H1 (cell line): ENCODE measurements around the gene RPGRIP1. TPM values are rescaled to one million over a fixed set of nuclear protein-coding genes. Genes with fewer than 3 reads are reported as not detected.

Source experiments
- CTCF ChIA-PET: fragments of 300-600 bp; sonication (Branson Sonifier 250); formaldehyde crosslinking; loops from one replicate; lab custom pipeline; 2021; ENCODE audit not compliant: partially characterized antibody; lab: Charles Lee
- POLR2A ChIA-PET: fragments of 300-600 bp; sonication (Branson Sonifier 250); formaldehyde crosslinking; loops from one replicate; lab custom pipeline; 2021; ENCODE audit warnings: inconsistent platforms; ENCODE audit not compliant: partially characterized antibody; lab: Charles Lee
- DNase-seq, 2 experiments: peaks; one replicate each; pipeline versions ENCODE4 v3.0.0 to v3.0.0-alpha.2; 2010 to 2022; ENCODE audit warnings: low spot score in 2 of 2, low read depth in 1 of 2, mixed read lengths in 1 of 2
- FAIRE-seq: peaks from 2 replicates; lab custom pipeline; 2011; peaks lifted over from hg19 to GRCh38; lab: Jason Lieb, UNC
- H2AFZ ChIP-seq: 2 replicates; pipeline ENCODE4 v1.8.1; 2012; ENCODE audit warnings: low read length, inconsistent platforms
- H2AK5ac ChIP-seq: 2 replicates; pipeline ENCODE4 v1.6.1; 2013; ENCODE audit warnings: low read depth, low read length
- H2BK120ac ChIP-seq: replicated peaks from 2 replicates; pipeline ENCODE3; 2013; ENCODE audit warnings: low read depth, low read length, inconsistent platforms
- H2BK12ac ChIP-seq: 2 replicates; pipeline ENCODE4 v1.6.1; 2013; ENCODE audit warnings: low read depth, low read length
- H2BK15ac ChIP-seq: 2 replicates; pipeline ENCODE4 v1.6.1; 2013; ENCODE audit warnings: low read length
- H2BK20ac ChIP-seq: 2 replicates; pipeline ENCODE4 v1.6.1; 2013; ENCODE audit warnings: low read length
- H2BK5ac ChIP-seq: 2 replicates; pipeline ENCODE4 v1.6.1; 2013; ENCODE audit warnings: low read depth, low read length
- H3K14ac ChIP-seq: 2 replicates; pipeline ENCODE4 v1.6.1; 2013; ENCODE audit warnings: inconsistent platforms; ENCODE audit not compliant: insufficient read length
- H3K18ac ChIP-seq: 2 replicates; pipeline ENCODE4 v1.6.1; 2013; ENCODE audit warnings: low read length; ENCODE audit errors: extremely low read depth
- H3K23ac ChIP-seq: 2 replicates; pipeline ENCODE4 v1.6.1; 2013; ENCODE audit warnings: inconsistent platforms; ENCODE audit not compliant: insufficient read length
- H3K23me2 ChIP-seq: 2 replicates; pipeline ENCODE4 v1.6.1; 2013; ENCODE audit warnings: low read depth, low read length
- H3K27ac ChIP-seq: 2 replicates; pipeline ENCODE4 v1.6.1; 2011; ENCODE audit warnings: low read depth, low read length, inconsistent platforms
- H3K27me3 ChIP-seq, 4 experiments: replicated peaks in 1 of 4; 1 replicate in 1 of 4; 2 replicates in 3 of 4; pipeline versions ENCODE4 v1.6.1 to v1.8.1; 2011 to 2013; ENCODE audit warnings: low read length in 3 of 4, mild to moderate bottlenecking in 3 of 4, inconsistent platforms in 2 of 4, mixed read lengths in 2 of 4, moderate library complexity in 1 of 4; ENCODE audit not compliant: control insufficient read depth in 3 of 4, insufficient read depth in 3 of 4; ENCODE audit errors: extremely low read depth in 1 of 4
- H3K36me3 ChIP-seq, 4 experiments: 2 replicates each; pipeline versions ENCODE4 v1.6.1 to v1.8.1; 2011 to 2013; ENCODE audit warnings: mild to moderate bottlenecking in 4 of 4, low read length in 3 of 4, moderate library complexity in 2 of 4, control low read depth in 1 of 4, inconsistent platforms in 1 of 4; ENCODE audit not compliant: insufficient read depth in 4 of 4, control insufficient read depth in 2 of 4
- H3K4ac ChIP-seq: replicated peaks from 2 replicates; pipeline ENCODE3; 2013; ENCODE audit warnings: low read length, low read depth, mixed read lengths, inconsistent platforms; ENCODE audit not compliant: insufficient read length
- H3K4me1 ChIP-seq, 4 experiments: replicated peaks in 1 of 4; 1 replicate in 1 of 4; 2 replicates in 3 of 4; pipeline versions ENCODE4 v1.6.1 to v1.8.1; 2011 to 2013; ENCODE audit warnings: low read length in 3 of 4, inconsistent platforms in 2 of 4, mixed read lengths in 1 of 4; ENCODE audit not compliant: insufficient read depth in 4 of 4, control insufficient read depth in 3 of 4
- H3K4me2 ChIP-seq, 2 experiments: 2 replicates each; pipeline versions ENCODE4 v1.6.1 to v1.8.1; 2011 to 2013; ENCODE audit warnings: low read depth in 2 of 2, low read length in 2 of 2, control low read depth in 1 of 2, inconsistent platforms in 1 of 2, mild to moderate bottlenecking in 1 of 2; ENCODE audit not compliant: insufficient read depth in 1 of 2
- H3K4me3 ChIP-seq, 4 experiments: fragments of 200-600, 300-600 bp in 1 of 4; sonication (generic), shearing (Covaris generic), sonication (Bioruptor Twin) in 1 of 4; 2 replicates each; pipeline versions ENCODE4 v1.5.1 to v1.8.1; 2011 to 2016; ENCODE audit warnings: low read length in 4 of 4, low read depth in 3 of 4, control low read depth in 2 of 4, inconsistent platforms in 2 of 4, mild to moderate bottlenecking in 2 of 4, mixed read lengths in 1 of 4, moderate library complexity in 1 of 4; ENCODE audit not compliant: insufficient read depth in 2 of 4; ENCODE audit errors: extremely low read depth in 1 of 4
- H3K56ac ChIP-seq: replicated peaks from 2 replicates; pipeline ENCODE3; 2013; ENCODE audit warnings: low read depth, mild to moderate bottlenecking, mixed read lengths, low read length, inconsistent platforms; ENCODE audit not compliant: insufficient read length
- H3K79me1 ChIP-seq: 2 replicates; pipeline ENCODE4 v1.6.1; 2013; ENCODE audit warnings: low read depth, low read length, control low read depth
- H3K79me2 ChIP-seq, 2 experiments: 2 replicates each; pipeline versions ENCODE4 v1.6.1 to v1.8.1; 2012 to 2013; ENCODE audit warnings: low read length in 2 of 2, mild to moderate bottlenecking in 2 of 2, inconsistent platforms in 1 of 2; ENCODE audit not compliant: insufficient read depth in 2 of 2, control insufficient read depth in 1 of 2
- H3K9ac ChIP-seq, 4 experiments: replicated peaks in 1 of 4; 1 replicate in 1 of 4; 2 replicates in 3 of 4; pipeline versions ENCODE4 v1.6.1 to v1.8.1; 2011 to 2013; ENCODE audit warnings: low read depth in 3 of 4, low read length in 3 of 4, control low read depth in 2 of 4, mild to moderate bottlenecking in 2 of 4, moderate library complexity in 2 of 4, inconsistent platforms in 1 of 4; ENCODE audit errors: extremely low read depth in 1 of 4
- H3K9me3 ChIP-seq, 2 experiments: 2 replicates each; pipeline versions ENCODE4 v1.6.1 to v1.8.1; 2012 to 2013; ENCODE audit warnings: mild to moderate bottlenecking in 2 of 2, moderate library complexity in 2 of 2, control low read depth in 1 of 2, inconsistent platforms in 1 of 2, low read depth in 1 of 2, low read length in 1 of 2, mixed read lengths in 1 of 2; ENCODE audit not compliant: insufficient read depth in 2 of 2
- H4K20me1 ChIP-seq, 2 experiments: replicated peaks in 1 of 2; 2 replicates each; pipeline versions ENCODE3 to v1.8.1; 2011 to 2013; ENCODE audit warnings: inconsistent platforms in 2 of 2, low read length in 2 of 2, mild to moderate bottlenecking in 1 of 2; ENCODE audit not compliant: insufficient read depth in 2 of 2, control insufficient read depth in 1 of 2
- H4K5ac ChIP-seq: 2 replicates; pipeline ENCODE4 v1.6.1; 2013; ENCODE audit warnings: low read length, low read depth, mixed read lengths, inconsistent platforms; ENCODE audit not compliant: insufficient read length
- H4K8ac ChIP-seq: 2 replicates; pipeline ENCODE4 v1.8.0; 2013; ENCODE audit warnings: mild to moderate bottlenecking, moderate library complexity, low read length, inconsistent platforms; ENCODE audit not compliant: insufficient read depth; ENCODE audit errors: extremely low read depth
- H4K91ac ChIP-seq: replicated peaks from 2 replicates; pipeline ENCODE3; 2013; ENCODE audit warnings: low read length, mixed read lengths, inconsistent platforms; ENCODE audit not compliant: insufficient read length
- ATF2 ChIP-seq: IDR thresholded peaks from 2 replicates; pipeline ENCODE4 v1.6.1; 2012; ENCODE audit warnings: low read length, inconsistent platforms
- CBX5 ChIP-seq: fragments of 300-800, 300-1000 bp; sonication (generic); IDR thresholded peaks from 2 replicates; pipeline ENCODE4 v1.7.1; 2016; ENCODE audit warnings: antibody characterized with exemption, low read length, low read depth
- CBX8 ChIP-seq: fragments of 300-800, 300-1000 bp; sonication (generic); IDR thresholded peaks from 2 replicates; pipeline ENCODE4 v1.7.1; 2016; ENCODE audit warnings: low read depth, low read length, borderline replicate concordance
- E2F6 ChIP-seq: IDR thresholded peaks from 2 replicates; pipeline ENCODE4 v1.6.1; 2012; ENCODE audit warnings: inconsistent platforms
- EP300 ChIP-seq, 2 experiments: IDR thresholded peaks; 1 replicate in 1 of 2; 2 replicates in 1 of 2; pipeline ENCODE4 v1.6.1; 2011 to 2012; ENCODE audit warnings: low read depth in 2 of 2, low read length in 2 of 2, mild to moderate bottlenecking in 2 of 2, borderline replicate concordance in 1 of 2, inconsistent platforms in 1 of 2, moderate library complexity in 1 of 2
- POU5F1 ChIP-seq: IDR thresholded peaks from 2 replicates; pipeline ENCODE4 v1.6.1; 2011; ENCODE audit warnings: low read depth, mild to moderate bottlenecking, low read length, moderate library complexity
- RBBP5 ChIP-seq: IDR thresholded peaks from 2 replicates; pipeline ENCODE4 v1.7.1; 2012; ENCODE audit warnings: low read depth, mild to moderate bottlenecking, inconsistent platforms, low read length, moderate library complexity, borderline replicate concordance
- RNF2 ChIP-seq: fragments of 200-900, 300-1000 bp; sonication (generic); IDR thresholded peaks from 2 replicates; pipeline ENCODE4 v1.7.1; 2016; ENCODE audit warnings: borderline replicate concordance, low read depth, mild to moderate bottlenecking, antibody characterized with exemption, low read length; ENCODE audit not compliant: poor library complexity, severe bottlenecking; ENCODE audit errors: missing control alignments
- SP2 ChIP-seq: IDR thresholded peaks from 2 replicates; pipeline ENCODE4 v1.6.1; 2012; ENCODE audit warnings: mild to moderate bottlenecking, low read length, inconsistent platforms
- SP4 ChIP-seq: IDR thresholded peaks from 2 replicates; pipeline ENCODE4 v1.6.1; 2012; ENCODE audit warnings: low read length, inconsistent platforms
- TAF7 ChIP-seq: optimal IDR thresholded peaks from 2 replicates; pipeline ENCODE3; 2011; ENCODE audit warnings: low read depth, mild to moderate bottlenecking, inconsistent platforms, low read length, moderate library complexity, borderline replicate concordance
- WGBS, 2 experiments: shearing (Covaris generic) in 1 of 2; methylation state at CpG; one replicate each; pipeline versions ENCODE4 v1.1.6 to v1.1.7; 2013 to 2015; ENCODE audit warnings: low lambda C conversion rate in 2 of 2, mixed read lengths in 2 of 2, inconsistent platforms in 1 of 2, low coverage in 1 of 2, missing lambda C conversion rate in 1 of 2; ENCODE audit not compliant: insufficient replicate concordance in 2 of 2, insufficient coverage in 1 of 2, insufficient read length in 1 of 2; ENCODE audit errors: extremely low coverage in 1 of 2, missing lambda C conversion rate in 1 of 2; 5-methylcytosine and 5-hydroxymethylcytosine counted together
- polyA plus RNA-seq, 7 experiments: library from polyadenylated mRNA; depleted of rRNA in 3 of 7; stranded (reverse) in 5 of 7; unstranded in 2 of 7; fragments of >200 nt in 5 of 7; fragments of 200-250 nt in 2 of 7; gene quantifications; 1 replicate in 5 of 7; 2 replicates in 1 of 7; 4 replicates in 1 of 7; pipeline versions ENCODE4 v1.2.1 to v1.2.3, GENCODE V29; 2011 to 2013; ENCODE audit warnings: missing spikeins in 2 of 7, mixed read lengths in 2 of 7
- total RNA-seq: library from RNA; stranded (reverse); fragmentation: NEBNext Ultra II Directional; extraction: Animal tissue kit (Norgen Biotek cat#: 25700); gene quantifications from 2 replicates; pipeline ENCODE4 v1.2.1, GENCODE V29; 2021

RPGRIP1 gene
- total and polyA plus RNA-seq, 2 of the 8 experiments (the other 6 are each of a cell fraction or from before 2014, with no cell fraction given): 0.36 to 0.65 TPM

GRCh38 chr14:21248338-21248737 is 31.5 kb upstream of the RPGRIP1 start:
- H3K4me2 ChIP-seq: no peak overlapping the region
- H3K23ac ChIP-seq: no peak overlapping the region
- no peak overlapping the region for H2BK20ac ChIP-seq
- H3K18ac ChIP-seq: no peak overlapping the region
- ChIA-PET POLR2A (interaction anchor here (1.0 to 24.2 kb wide), 8 partner anchors 8 to 61 kb away, joined by 3 to 836 read pairs (median 4); no protein-coding TSS in a partner anchor), CTCF (interaction anchor here (1.2 kb wide), 1 partner anchor 8 kb away, joined by 4 read pairs; no protein-coding TSS in a partner anchor)
- FAIRE-seq: no peak
- H2BK15ac ChIP-seq: no peak overlapping the region
- H2BK12ac ChIP-seq: no peak overlapping the region
- H2BK5ac ChIP-seq: no peak overlapping the region
- H3K4me3 ChIP-seq: no peak overlapping the region
- H3K4me1 ChIP-seq: no peaks in the 10 kb centered on the region
- no peaks in the 10 kb centered on the region for H3K79me1 ChIP-seq
- H4K91ac ChIP-seq: no peak overlapping the region
- no peak overlapping the region for H3K4ac ChIP-seq
- no peaks in the 10 kb centered on the region for H3K27me3 ChIP-seq
- peaks cover 21 to 46% of the 10 kb centered on the region in 2 experiments for H4K20me1 ChIP-seq
- H3K9me3 ChIP-seq: no peaks in the 10 kb centered on the region
- H3K27ac ChIP-seq: no peak overlapping the region
- H2AK5ac ChIP-seq: no peak overlapping the region
- no peak overlapping the region for H3K56ac ChIP-seq
- H3K79me2 ChIP-seq: peaks cover 47 to 100% of the 10 kb centered on the region in 2 experiments
- no peak overlapping the region for H2AFZ ChIP-seq
- 96% methylated on average over 1 of the region's 1 CpG; no CpG with 5 or more reads in 1 of the 2 experiments for WGBS, 2 experiments
- H4K8ac ChIP-seq: no peak overlapping the region
- no peak overlapping the region for H3K14ac ChIP-seq
- no peak overlapping the region for H3K9ac ChIP-seq
- H3K23me2 ChIP-seq: no peaks in the 10 kb centered on the region
- no peak overlapping the region for H2BK120ac ChIP-seq
- DNase-seq: no peak
- peaks cover 10 to 91% (median 29%) of the 10 kb centered on the region in 4 experiments for H3K36me3 ChIP-seq
- no peak overlapping the region for H4K5ac ChIP-seq
- no peak for TF ChIP-seq SP4
- no peak for TF ChIP-seq ATF2
- TF ChIP-seq CBX5: no peak
- no peak for TF ChIP-seq EP300 (IDR thresholded peaks at IDR 0.05; ENCODE audit: borderline replicate concordance in 1 of 2, low read depth in 2 of 2, low read length in 2 of 2)
- no peak for TF ChIP-seq E2F6
- TF ChIP-seq RNF2: no peak
- no peak for TF ChIP-seq SP2
- no peak for TF ChIP-seq CBX8
- TF ChIP-seq TAF7: no peak
- TF ChIP-seq RBBP5: no peak
- TF ChIP-seq POU5F1: no peak
